GM18873 (cell line): ENCODE measurements around the gene ADGRF3.
"Not testable (repeated sequence)": the region's sequence is repeated elsewhere in the genome, so short reads cannot be mapped to it uniquely, and the experiment has no call there.

Experiments used
- ATAC-seq: cut with Tn5 transposase; IDR thresholded peaks from one replicate; pipeline ENCODE4 v1.9.1; 2021; ENCODE audit warnings: mild to moderate bottlenecking, moderate library complexity, moderate number of reproducible peaks; ENCODE audit not compliant: unreplicated experiment, low FRiP score

ADGRF3 gene

GRCh38 chr2:26351375-26352090 is 4.9 kb upstream of the ADGRF3 start:
- ATAC-seq, result no peak

- ATAC-seq, result no peak
Measured at GRCh38 chr2:26349690-26350089, 3.1 kb upstream of the ADGRF3 start.

- no peak for ATAC-seq
Measured at GRCh38 chr2:26347286-26347865, 787 bp upstream of the ADGRF3 start.

- peak; percentile 95 for ATAC-seq
Measured at GRCh38 chr2:26345545-26346453, 790 bp downstream of the ADGRF3 start, which contains the start of gene SELENOI. Gene SELENOI, plus strand, starts transcription at chr2:26346143. Its CDS starts 90 bp downstream, at chr2:26346233.

- no peak for ATAC-seq
Measured at GRCh38 chr2:26345283-26345544, 1.4 kb downstream of the ADGRF3 start.

- no peak for ATAC-seq
Measured at GRCh38 chr2:26344581-26345282, 1.9 kb downstream of the ADGRF3 start.

- ATAC-seq, result no peak
Measured at GRCh38 chr2:26340831-26341230, 5.8 kb downstream of the ADGRF3 start.

- no peak for ATAC-seq
Measured at GRCh38 chr2:26337298-26337697, 9.3 kb downstream of the ADGRF3 start.

- ATAC-seq, result no peak
Measured at GRCh38 chr2:26336719-26337118, 9.9 kb downstream of the ADGRF3 start.

GRCh38 chr2:26335231-26335630 is 11.4 kb downstream of the ADGRF3 start:
- ATAC-seq, result no peak

GRCh38 chr2:26333293-26333692 is 13.3 kb downstream of the ADGRF3 start:
- no peak for ATAC-seq

- ATAC-seq, result not testable (repeated sequence)
Measured at GRCh38 chr2:26331321-26331720, 15.3 kb downstream of the ADGRF3 start.

- ATAC-seq, result no peak
Measured at GRCh38 chr2:26330604-26331003, 16.0 kb downstream of the ADGRF3 start.

- no peak for ATAC-seq
Measured at GRCh38 chr2:26330114-26330549, 16.5 kb downstream of the ADGRF3 start.

GRCh38 chr2:26329083-26329482 is 17.5 kb downstream of the ADGRF3 start:
- not testable (repeated sequence) for ATAC-seq

- ATAC-seq, result no peak
Measured at GRCh38 chr2:26327291-26328272, 19.0 kb downstream of the ADGRF3 start.

- no peak for ATAC-seq
Measured at GRCh38 chr2:26326514-26326913, 20.1 kb downstream of the ADGRF3 start.

GRCh38 chr2:26325851-26326250 is 20.7 kb downstream of the ADGRF3 start:
- ATAC-seq, result no peak

- ATAC-seq, result no peak
Measured at GRCh38 chr2:26324903-26325302, 21.7 kb downstream of the ADGRF3 start.

GRCh38 chr2:26324479-26324878 is 22.1 kb downstream of the ADGRF3 start:
- ATAC-seq, result not testable (repeated sequence)
